Colonic mucosa (tissue), 4 donors: ENCODE results near the gene NELL2. TPM values are rescaled to one million over a fixed set of nuclear protein-coding genes. Genes with fewer than 3 reads are reported as not detected.
"Not testable (repeated sequence)": the region's sequence is repeated elsewhere in the genome, so short reads cannot be mapped to it uniquely, and the experiment has no call there.

ENCODE experiments used
- DNase-seq: peaks from one replicate; pipeline ENCODE4 v3.0.0-alpha.2; 2020
- H3K27ac ChIP-seq: fragments of 200-600 bp; one replicate; pipeline ENCODE4 v1.8.0; 2021
- H3K27me3 ChIP-seq: fragments of 200-600 bp; one replicate; pipeline ENCODE4 v1.8.0; 2021
- H3K36me3 ChIP-seq: fragments of 200-600 bp; one replicate; pipeline ENCODE4 v1.8.0; 2021
- H3K4me1 ChIP-seq: fragments of 200-600 bp; one replicate; pipeline ENCODE4 v1.8.0; 2021; ENCODE audit warnings: mild to moderate bottlenecking
- H3K4me3 ChIP-seq: fragments of 200-600 bp; one replicate; pipeline ENCODE4 v1.8.0; 2021
- H3K9ac ChIP-seq, 2 donors: one replicate each; pipeline ENCODE4 v1.7.0; 2013; ENCODE audit warnings: control low read depth in 2 of 2, low read depth in 2 of 2, low read length in 2 of 2
- H3K9me3 ChIP-seq: fragments of 200-600 bp; one replicate; pipeline ENCODE4 v1.8.0; 2021
- intact Hi-C: fragments of 100-400 bp; cut with DNase I; formaldehyde crosslinking; loops from one replicate; pipeline ENCODE4 v1.14.1; 2022
- total RNA-seq, 2 donors: library from RNA; stranded (reverse); fragmentation: NEBNext Ultra II Directional in 1 of 2; extraction: Animal tissue kit (Norgen Biotek cat#: 25700) in 1 of 2; gene quantifications; one replicate each; pipeline ENCODE4 v1.2.1, GENCODE V29; 2021
- TF ChIP-seq, protein P1 (sequence below): fragments of 200-600 bp; IDR thresholded peaks from one replicate; pipeline ENCODE4 v1.8.0; 2022; ENCODE audit warnings: antibody characterized with exemption, mild to moderate bottlenecking
- donor health status: healthy.
- donor health status: DM: no; HTN: no; CAD: no.
- donor health status: DM: no; HTN: no; CAD: no.

NELL2 gene
- total RNA-seq, 2 donors from 2014 or later: 2.1 to 3.0 TPM

DNA sequence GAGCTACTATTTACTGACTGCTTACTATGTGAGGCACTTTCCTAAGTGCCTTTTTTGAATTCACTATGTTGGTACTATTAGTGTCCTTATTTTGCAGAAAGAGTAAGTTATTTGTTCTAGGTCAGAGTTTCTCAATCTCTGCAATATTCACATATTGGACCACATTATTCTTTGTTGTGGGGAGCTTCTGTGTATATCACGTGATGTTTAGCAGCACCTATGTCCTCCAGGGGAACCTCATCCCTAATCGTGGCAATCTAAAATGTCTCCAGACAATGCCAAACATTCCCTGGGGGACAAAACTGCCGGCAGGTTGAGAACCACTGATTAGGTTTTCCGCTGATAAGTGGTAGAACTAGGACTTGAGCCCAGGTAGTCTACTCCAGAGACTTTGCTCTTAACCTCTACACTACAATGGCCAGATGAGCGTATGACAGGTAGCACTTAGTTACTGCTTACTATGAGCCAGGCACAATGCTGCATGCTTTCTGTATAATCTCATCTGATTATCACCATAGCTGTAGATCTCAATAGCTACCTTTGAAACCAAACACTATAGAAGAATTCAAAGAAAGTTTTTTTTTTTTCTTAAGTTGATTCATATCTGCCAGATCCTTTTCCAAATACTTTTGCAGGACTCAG lies 38.9 kb downstream of the NELL2 start:
- H3K4me3 ChIP-seq: no peak overlapping the region
- no peak overlapping the region for H3K9ac ChIP-seq
- H3K27me3 ChIP-seq: no peaks in the 10 kb centered on the region
- DNase-seq: no peak
- H3K36me3 ChIP-seq: no peaks in the 10 kb centered on the region
- H3K4me1 ChIP-seq: no peaks in the 10 kb centered on the region
- TF ChIP-seq, protein P1, sequence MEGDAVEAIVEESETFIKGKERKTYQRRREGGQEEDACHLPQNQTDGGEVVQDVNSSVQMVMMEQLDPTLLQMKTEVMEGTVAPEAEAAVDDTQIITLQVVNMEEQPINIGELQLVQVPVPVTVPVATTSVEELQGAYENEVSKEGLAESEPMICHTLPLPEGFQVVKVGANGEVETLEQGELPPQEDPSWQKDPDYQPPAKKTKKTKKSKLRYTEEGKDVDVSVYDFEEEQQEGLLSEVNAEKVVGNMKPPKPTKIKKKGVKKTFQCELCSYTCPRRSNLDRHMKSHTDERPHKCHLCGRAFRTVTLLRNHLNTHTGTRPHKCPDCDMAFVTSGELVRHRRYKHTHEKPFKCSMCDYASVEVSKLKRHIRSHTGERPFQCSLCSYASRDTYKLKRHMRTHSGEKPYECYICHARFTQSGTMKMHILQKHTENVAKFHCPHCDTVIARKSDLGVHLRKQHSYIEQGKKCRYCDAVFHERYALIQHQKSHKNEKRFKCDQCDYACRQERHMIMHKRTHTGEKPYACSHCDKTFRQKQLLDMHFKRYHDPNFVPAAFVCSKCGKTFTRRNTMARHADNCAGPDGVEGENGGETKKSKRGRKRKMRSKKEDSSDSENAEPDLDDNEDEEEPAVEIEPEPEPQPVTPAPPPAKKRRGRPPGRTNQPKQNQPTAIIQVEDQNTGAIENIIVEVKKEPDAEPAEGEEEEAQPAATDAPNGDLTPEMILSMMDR: no peak
- intact Hi-C loops: no loop called here
- H3K9me3 ChIP-seq: no peaks in the 10 kb centered on the region
- H3K27ac ChIP-seq: no peak overlapping the region

DNA sequence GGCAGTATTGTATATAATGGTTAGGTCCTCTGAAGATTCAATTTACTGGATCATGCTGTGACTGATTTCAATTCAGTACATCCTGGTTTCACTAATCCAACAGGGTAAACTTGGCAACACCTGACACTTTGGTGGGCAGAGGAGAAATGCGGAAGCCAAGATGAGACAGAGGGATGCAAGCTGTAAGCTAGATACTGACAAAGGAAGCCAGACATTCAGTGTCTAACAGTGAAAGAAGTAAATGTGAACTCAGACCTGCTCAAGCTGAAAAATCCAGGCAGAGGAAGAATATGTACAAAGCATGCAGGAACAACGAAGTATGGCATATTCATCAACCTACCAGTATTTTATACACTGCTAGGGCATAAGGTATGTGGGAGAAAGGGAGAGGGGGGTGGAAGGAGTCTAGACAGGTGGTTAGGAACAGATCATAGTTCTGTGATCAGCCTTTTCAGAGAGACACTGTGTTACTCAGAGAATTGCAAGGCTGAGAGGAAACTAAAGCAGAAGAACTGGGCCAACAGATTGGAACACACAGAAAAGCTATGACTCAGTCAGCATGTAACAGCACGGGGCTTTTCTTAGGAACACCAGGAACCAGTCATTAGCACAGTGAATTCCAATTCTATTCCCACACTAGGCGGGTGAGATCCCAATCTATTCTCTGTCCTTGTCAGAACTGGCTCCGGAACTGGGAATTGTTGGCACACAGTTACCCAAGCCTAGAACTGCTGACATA lies 40.3 kb downstream of the NELL2 start:
- Histone ChIP-seq H3K9ac (no peak overlapping the region), H3K4me1 (no peaks in the 10 kb centered on the region), H3K4me3 (no peak overlapping the region), H3K9me3 (no peaks in the 10 kb centered on the region), H3K27ac (no peak overlapping the region), H3K27me3 (no peaks in the 10 kb centered on the region), H3K36me3 (no peaks in the 10 kb centered on the region)
- TF ChIP-seq, protein P1: no peak
- intact Hi-C loops: no loop called here
- no peak for DNase-seq

DNA sequence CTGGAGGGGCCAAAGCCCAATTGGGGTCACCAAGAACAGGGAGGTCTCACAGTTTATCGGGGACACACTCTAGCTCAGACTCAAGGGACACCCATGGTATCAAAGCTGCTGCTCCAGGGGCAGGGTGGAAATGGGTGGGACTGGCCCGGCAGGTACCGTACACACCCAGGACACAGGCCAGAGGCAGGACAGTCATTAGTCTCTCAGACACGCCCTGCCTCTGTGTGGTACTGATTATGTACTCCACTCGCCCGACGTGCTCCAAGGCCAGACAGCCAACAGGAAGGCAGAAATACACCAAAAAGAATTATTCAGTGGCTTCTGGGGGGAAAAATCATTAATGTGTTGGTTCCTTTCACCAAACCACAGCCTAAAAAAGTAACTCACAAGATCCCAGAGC lies 41.1 kb downstream of the NELL2 start:
- H3K36me3 ChIP-seq, H3K9ac ChIP-seq, H3K27me3 ChIP-seq, intact Hi-C loops, H3K4me1 ChIP-seq, H3K4me3 ChIP-seq, H3K27ac ChIP-seq, H3K9me3 ChIP-seq: not testable (repeated sequence)
- peak; percentile 62 for DNase-seq

DNA sequence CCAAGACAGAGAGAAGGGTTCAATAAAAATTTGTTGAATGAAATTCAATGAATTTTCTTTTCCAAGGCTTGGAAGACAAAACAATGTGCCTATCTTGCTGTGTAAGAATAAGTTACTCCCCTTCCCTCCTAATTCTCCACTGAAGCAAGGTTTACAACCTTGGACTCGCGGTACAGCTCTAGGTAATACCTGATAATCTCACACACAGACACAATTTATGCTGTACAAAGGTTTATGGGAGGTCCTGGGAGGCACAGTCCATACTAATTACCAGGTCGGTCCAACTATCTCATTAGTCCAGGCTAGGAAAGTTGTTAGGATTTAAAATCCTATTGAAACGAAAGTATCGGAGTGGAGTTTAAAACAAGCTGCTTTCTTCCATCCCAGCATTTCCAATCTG lies 42.6 kb downstream of the NELL2 start:
- intact Hi-C loops: no loop called here
- H3K4me1 ChIP-seq: no peaks in the 10 kb centered on the region
- no peaks in the 10 kb centered on the region for H3K36me3 ChIP-seq
- no peak overlapping the region for H3K9ac ChIP-seq
- peak overlapping the region; percentile 13 for H3K27ac ChIP-seq
- DNase-seq: no peak
- no peaks in the 10 kb centered on the region for H3K9me3 ChIP-seq
- H3K4me3 ChIP-seq: no peak overlapping the region
- H3K27me3 ChIP-seq: no peaks in the 10 kb centered on the region
- TF ChIP-seq, protein P1: no peak

DNA sequence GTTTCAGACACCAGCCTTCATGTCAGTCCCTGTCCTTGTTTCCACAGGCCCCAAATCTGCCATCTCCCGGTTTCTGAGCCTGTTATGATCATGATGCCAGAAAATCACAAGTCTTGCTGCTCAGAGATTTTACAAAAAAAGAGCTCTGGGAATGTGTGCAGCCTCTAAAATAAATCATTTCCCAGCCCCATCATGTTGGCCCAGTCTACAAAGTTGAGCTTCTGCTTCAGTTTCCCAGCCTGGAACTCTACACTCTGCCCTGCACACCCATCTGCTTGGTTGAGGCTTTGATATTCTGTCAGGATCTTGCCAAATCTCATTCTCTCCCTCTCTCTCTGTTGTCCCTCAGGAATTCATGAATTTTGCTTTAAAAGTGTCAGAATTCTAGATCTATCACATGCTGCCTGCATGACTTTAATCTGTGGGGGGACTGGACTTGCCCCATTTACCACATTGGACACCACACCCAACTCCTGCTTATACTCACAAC lies 45.5 kb downstream of the NELL2 start:
- no peaks in the 10 kb centered on the region for H3K36me3 ChIP-seq
- H3K4me3 ChIP-seq: no peak overlapping the region
- no peaks in the 10 kb centered on the region for H3K27me3 ChIP-seq
- intact Hi-C loops: no loop called here
- no peak overlapping the region for H3K9ac ChIP-seq
- TF ChIP-seq, protein P1: no peak
- H3K4me1 ChIP-seq: no peaks in the 10 kb centered on the region
- no peaks in the 10 kb centered on the region for H3K9me3 ChIP-seq
- H3K27ac ChIP-seq: no peak overlapping the region
- DNase-seq: no peak

DNA sequence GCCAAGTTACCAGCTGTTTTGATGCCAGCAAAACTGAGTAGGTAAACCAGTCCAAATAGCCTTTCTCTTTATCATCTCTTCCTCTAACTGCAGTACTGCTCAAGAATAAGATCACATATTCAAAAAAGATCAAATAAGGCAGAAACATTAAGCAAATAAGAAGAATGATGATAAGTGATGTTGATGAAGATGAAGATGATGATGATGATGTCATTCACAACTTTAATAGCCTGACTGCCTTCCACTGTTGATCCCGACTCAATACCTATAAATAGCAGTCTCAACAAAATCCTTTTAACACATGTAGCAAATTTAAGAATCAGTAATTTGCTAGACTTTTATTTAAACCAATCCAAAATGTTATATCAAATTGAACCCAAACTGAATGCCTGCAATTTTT lies 47.1 kb downstream of the NELL2 start:
- intact Hi-C loops: no loop called here
- no peak overlapping the region for H3K4me3 ChIP-seq
- no peaks in the 10 kb centered on the region for H3K9me3 ChIP-seq
- no peaks in the 10 kb centered on the region for H3K36me3 ChIP-seq
- H3K4me1 ChIP-seq: no peaks in the 10 kb centered on the region
- no peak for DNase-seq
- no peaks in the 10 kb centered on the region for H3K27me3 ChIP-seq
- TF ChIP-seq, protein P1: no peak
- H3K9ac ChIP-seq: no peak overlapping the region
- H3K27ac ChIP-seq: no peak overlapping the region
